Vagina (tissue), 2 donors: ENCODE data around the gene CYP2E1.
"Not testable (repeated sequence)": the region's sequence is repeated elsewhere in the genome, so short reads cannot be mapped to it uniquely, and the experiment has no call there.

Source experiments
- POLR2A ChIP-seq, 2 donors: fragments of 450-650 bp; IDR thresholded peaks; one replicate each; pipeline ENCODE4 v1.6.1; 2017; ENCODE audit warnings: antibody characterized with exemption in 2 of 2, mild to moderate bottlenecking in 2 of 2, moderate library complexity in 2 of 2
- POLR2AphosphoS5 ChIP-seq, 2 donors: sonication (generic); formaldehyde crosslinking; IDR thresholded peaks; one replicate each; pipeline ENCODE4 v1.9.0; 2017; ENCODE audit warnings: antibody characterized with exemption in 2 of 2, mild to moderate bottlenecking in 2 of 2, low read depth in 1 of 2; ENCODE audit not compliant: insufficient read depth in 1 of 2
- TF ChIP-seq, protein P1 (sequence below), 3 experiments: fragments of 450-650 bp in 2 of 3; fragments of 200-600 bp in 1 of 3; sonication (generic) in 1 of 3; IDR thresholded peaks; one replicate each; pipeline ENCODE4 v1.5.1; 2017 to 2019; ENCODE audit warnings: antibody characterized with exemption in 3 of 3, mild to moderate bottlenecking in 2 of 3, moderate library complexity in 2 of 3

DNA sequence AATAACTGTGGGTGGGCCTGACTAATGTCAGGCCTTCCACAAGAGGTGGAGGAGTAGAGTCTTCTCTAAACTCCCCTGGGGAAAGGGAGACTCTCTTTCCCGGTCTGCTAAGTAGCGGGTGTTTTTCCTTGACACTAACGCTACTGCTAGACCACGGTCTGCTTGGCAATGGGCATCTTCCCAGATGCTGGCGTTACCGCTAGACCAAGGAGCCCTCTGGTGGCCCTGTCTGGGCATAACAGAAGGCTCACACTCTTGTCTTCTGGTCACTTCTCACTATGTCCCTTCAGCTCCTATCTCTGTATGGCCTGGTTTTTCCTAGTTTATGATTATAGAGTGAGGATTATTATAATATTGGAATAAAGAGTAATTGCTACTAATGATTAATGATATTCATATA, 29.8 kb upstream of the CYP2E1 start:
- TF ChIP-seq, protein P1, sequence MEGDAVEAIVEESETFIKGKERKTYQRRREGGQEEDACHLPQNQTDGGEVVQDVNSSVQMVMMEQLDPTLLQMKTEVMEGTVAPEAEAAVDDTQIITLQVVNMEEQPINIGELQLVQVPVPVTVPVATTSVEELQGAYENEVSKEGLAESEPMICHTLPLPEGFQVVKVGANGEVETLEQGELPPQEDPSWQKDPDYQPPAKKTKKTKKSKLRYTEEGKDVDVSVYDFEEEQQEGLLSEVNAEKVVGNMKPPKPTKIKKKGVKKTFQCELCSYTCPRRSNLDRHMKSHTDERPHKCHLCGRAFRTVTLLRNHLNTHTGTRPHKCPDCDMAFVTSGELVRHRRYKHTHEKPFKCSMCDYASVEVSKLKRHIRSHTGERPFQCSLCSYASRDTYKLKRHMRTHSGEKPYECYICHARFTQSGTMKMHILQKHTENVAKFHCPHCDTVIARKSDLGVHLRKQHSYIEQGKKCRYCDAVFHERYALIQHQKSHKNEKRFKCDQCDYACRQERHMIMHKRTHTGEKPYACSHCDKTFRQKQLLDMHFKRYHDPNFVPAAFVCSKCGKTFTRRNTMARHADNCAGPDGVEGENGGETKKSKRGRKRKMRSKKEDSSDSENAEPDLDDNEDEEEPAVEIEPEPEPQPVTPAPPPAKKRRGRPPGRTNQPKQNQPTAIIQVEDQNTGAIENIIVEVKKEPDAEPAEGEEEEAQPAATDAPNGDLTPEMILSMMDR (IDR thresholded peaks at IDR 0.05), result not testable (repeated sequence)
- TF ChIP-seq POLR2AphosphoS5 (IDR thresholded peaks at IDR 0.05; ENCODE audit: insufficient read depth in 1 of 2, low read depth in 1 of 2); POLR2A (IDR thresholded peaks at IDR 0.05): not testable (repeated sequence)
